KBM-7 (cell line): ENCODE data around the gene CROCC.
"Not testable (repeated sequence)": the region's sequence is repeated elsewhere in the genome, so short reads cannot be mapped to it uniquely, and the experiment has no call there.

Experiments used
- DNase-seq: peaks from one replicate; pipeline ENCODE4 v3.0.0-alpha.2; 2015
- in situ Hi-C: fragments of 300-500 bp; cut with MboI; formaldehyde crosslinking; loops from 2 replicates; pipeline ENCODE4 v1.14.3; 2020; ENCODE audit warnings: low sequenced_read_pairs, low pct_unique_long_range_greater_than_20kb, mixed read lengths

CROCC gene

DNA sequence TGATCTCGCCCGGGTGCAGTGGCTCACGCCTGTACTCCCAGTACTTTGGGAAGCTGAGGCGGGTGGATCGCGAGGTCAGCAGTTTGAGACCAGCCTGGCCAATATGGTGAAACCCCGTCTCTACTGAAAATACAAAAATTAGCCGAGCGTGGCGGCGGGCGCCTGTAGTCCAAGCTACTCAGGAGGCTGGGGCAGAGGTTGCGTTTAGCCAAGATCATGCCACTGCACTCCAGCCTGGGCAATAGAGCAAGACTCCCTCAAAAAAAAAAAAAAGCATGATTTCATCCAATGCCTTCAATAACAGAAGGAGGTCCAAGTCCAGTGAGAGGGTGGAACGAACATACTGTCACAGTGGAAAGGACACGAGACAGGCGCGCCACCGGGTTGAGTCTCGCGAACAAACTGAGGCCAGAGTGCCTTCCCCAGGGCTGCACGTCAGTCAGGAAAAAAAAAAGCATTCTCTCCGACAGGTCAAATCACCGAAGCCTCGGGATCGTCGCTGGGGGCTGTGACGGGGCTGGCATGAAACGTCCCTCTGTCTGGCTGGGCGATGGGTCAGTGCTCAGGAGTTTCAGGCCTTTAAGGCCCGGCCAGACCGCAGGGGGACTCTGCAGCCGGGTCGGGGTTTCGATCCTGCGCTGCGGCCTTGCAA is 8.4 kb upstream of the CROCC start:
- no peak for DNase-seq
- in situ Hi-C loops = no loop called here

DNA sequence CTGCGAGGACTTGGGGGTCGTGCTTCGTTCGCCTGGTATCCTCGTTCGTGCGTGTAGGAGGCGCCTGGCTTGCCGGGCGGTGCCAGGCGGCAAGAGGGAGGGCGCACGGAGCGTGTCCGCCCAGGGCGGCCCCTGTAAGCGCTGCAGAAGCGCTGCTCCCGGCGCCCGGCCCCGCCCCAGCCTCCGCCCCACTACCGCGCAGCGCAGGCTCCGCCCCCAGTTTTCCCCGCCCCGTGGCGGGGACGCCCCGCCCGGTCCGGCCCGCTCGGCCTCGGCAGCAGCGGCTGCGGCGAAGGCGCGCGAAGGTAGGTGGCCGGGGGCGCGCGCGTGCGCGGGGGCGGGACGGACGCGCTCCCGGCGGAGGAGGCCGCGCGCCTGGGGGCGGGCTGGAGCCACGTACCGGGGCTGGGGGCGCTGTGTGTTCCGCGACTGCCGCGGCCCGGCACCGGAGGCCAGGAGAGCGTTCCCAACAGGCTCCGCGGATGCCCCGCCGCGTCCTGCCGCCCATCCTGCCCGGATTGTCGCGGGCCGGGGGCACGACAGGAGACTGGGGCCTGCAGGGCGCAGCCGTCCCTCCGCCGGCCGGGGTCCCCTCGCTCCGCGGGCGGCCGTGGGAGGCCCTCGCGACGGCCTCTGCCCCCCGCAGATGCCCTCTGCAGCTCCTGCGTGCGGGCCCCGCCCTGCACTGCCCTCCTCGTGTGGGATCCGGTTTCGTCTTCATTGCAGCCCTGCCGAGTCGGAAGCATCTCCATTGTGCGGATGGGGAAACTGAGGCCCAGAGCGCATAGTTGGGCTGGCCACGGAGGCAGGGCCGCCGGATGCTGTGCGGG is 7.7 kb upstream of the CROCC start:
- peak; percentile 89 for DNase-seq
- in situ Hi-C loops = no loop called here

DNA sequence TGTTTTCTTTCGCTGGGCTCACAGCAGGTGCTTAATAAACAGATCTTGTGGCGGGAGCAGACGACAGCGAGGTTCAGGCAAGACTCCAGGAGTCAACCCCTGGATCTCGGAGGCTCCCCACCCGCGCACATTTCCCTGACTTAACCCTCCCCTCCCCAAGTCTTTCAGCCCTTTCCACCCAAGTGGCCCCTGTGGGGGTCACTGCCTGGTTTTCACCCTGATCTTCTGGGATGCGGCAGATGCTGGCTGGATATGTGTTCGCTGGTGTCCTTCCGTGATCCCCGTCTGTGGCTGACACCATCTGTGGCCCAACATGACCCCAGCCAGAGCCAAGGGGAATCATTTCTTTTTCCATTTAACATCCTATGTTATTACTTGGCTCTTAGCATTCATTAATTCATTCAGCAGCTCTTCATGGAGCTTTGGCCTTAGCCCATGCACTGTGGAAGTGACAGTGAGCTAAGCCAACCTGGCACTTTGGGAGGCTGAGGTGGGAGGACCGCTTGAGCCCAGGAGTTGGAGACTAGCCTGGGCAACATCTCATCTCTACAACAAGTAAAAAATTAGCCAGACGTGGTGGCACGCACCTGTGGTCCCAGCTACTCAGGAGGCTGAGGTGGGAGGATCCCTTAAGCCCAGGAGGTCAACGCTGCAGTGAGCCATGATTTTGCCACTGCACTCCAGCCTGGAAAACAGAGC is 6.7 kb upstream of the CROCC start:
- in situ Hi-C loops, DNase-seq: not testable (repeated sequence)

DNA sequence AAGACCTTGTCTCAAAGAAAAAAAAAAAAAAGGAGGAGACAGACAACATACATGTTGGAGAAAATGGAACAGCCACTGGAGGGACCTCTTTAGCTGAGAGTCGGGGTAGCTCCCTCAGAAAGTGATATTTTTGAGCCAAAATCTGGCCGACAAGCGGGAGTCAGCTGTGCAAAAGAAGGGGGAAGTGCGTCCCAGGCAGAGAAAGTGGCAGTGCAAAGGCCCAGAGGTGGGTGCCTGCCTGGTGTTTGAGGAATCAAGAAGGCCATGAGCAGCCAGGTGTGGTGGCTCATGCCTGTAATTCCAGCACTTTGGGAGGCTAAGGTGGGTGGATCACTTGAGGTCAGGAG is 6.1 kb upstream of the CROCC start:
- in situ Hi-C loops = no loop called here
- DNase-seq = peak; percentile 52

DNA sequence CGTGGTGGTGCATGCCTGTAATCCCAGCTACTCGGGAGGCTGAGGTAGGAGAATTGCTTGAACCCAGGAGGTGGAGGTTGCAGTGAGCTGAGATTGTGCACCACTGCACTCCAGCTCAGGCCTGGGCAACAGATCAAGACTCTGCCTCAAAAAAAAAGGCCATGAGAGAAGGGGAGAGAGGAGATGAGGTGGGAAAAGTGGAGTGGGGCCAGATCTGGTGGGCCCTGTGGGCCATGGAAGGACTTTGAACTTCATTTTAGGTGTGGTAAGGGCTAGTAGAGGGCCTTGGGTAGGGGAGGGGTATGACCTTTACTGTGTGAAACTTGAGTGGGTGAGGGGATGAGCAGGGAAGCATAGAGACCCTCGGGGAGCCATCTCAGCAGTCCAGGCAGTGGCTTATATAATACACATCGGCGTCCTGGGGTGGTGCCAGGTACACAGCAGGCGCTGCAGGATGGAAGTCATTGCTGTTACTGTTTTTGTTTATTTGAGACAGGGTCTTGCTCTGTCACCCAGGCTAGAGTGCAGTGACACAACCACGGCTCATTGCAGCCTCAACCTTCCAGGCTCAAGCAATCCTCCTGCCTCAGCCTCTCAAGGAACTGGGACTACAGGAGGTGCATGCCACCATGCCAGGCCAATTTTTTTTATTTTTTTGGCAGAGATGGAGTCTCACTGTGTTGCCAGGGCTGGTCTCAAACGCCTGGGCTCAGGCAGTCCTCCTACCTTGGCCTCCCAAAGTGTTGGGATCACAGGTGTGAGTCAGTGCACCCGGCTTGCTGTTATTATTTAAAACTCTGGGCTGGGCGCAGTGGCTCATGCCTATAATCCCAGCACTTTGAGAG is 5.5 kb upstream of the CROCC start:
- DNase-seq, in situ Hi-C loops: not testable (repeated sequence)

DNA sequence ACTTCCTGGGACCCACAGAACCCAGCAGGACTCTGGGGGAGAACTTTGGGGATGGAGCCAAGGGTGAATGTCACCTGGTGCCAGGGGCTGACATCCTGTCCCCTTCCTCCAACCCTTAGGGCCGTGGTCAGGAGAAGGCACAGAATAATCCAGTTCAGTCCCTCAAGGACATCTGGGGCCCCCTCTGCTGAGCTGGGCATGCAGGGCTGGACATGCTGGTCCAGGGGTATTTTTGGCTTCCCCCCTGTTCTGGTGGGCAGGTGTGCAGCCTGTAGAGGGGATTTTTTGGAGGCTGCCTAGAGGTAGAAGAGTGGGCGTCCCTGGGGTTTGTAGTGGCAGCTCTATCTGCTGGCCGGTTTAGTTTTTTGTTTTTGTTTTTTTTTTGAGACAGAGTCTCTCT is 3.4 kb upstream of the CROCC start:
- in situ Hi-C loops = no loop called here
- no peak for DNase-seq

DNA sequence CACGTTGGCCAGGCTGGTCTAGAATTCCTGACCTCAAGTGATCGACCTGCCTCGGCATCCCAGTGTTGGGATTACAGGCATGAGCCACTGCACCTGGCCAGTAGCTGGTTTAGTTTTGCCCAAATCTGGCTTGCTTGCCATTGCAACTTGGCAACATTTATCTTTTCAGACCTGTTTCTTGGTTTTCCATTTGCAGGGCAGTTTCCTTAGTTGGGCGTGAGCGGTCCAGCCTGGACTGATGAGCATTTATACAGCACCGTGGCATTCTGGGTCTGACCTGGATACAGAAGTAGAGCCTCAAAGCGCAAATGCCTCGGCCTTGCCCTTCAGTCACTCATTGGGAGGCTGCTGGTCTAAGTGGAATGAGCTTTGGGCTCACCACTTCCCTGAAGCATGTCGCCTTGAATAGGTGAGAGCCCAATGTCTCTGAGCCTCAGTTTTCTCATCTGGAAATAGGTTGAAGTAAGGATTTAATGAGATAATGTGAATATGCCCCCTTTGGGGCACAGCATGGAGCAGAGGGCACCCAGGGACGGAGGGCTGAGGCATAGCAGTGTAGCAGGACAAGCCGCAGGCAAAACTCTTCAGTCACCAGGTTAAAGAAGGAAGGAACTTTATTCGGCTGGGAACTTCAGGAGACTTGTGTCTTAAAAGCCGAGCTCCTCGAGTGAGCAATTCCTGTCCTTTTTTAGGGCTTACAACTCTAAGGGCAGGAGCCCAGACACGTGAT is 2.6 kb upstream of the CROCC start:
- DNase-seq, in situ Hi-C loops: not testable (repeated sequence)

DNA sequence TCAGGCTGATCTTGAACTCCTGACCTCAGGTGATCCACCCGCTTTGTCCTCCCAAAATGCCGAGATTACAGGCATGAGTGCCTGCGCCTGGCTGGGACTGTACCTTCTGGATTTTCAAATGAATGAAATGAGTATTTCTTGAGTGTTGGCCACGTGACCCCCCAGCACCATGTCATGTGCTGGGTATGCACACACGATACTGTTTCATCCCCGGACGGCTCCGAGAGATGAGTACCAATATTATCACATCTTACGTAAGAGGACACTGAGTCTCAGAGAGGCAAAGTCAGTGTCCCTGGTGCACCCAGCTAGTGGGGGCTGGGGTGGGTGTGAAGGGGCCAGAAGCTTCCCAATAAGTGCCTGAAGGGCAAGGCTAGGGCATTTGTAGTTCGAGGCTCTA is 780 bp upstream of the CROCC start:
- in situ Hi-C loops = no loop called here

DNA sequence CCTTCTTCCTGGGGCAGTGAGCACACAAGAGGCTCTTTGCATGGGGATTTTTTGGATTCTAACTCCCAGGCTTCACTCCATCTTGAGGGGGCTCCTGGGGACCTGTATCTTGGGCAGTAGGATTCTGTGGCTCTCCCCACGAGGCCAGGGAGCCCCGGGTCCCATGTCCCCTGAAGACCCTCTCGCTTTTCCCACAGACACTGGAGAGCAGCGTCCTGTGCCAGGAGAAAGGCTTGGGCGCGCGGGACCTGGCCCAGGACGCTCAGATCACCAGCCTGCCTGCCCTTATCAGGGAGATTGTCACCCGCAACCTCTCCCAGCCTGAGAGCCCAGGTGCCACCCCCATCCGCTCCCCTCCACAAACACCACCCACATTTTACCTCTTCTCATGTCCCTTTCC is 735 bp downstream of the CROCC start:
- no peak for DNase-seq
- in situ Hi-C loops = no loop called here

More for the DNA sequence above, 780 bp upstream of the CROCC start:
- no peak for DNase-seq

DNA sequence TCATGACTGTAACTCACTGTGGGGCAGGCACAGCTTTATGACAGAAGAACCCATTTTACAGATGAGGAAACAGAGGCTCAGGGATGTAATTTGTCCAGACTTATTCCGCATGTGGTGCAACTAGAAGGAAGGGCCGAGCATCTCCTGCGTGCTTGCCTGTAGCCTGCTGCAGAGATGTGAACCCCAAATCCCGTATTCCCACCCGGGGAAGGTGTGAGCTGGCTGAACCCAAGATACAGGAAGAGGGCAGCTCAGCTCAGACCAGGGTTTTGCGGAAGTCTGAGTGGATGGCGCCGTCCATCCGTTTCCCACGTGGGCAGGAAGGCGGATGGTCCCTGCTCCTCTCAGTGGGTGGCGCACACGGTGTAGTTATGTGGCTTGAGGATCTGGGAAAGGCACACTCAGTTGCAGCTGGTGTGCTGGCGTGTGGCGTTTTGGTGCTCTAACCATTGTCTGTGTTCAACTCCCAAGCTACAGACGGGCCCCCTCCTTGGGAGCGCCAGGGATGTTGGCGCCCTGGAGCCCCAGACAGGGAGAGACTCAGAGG is 1.2 kb downstream of the CROCC start:
- no peak for DNase-seq
- in situ Hi-C loops = no loop called here

DNA sequence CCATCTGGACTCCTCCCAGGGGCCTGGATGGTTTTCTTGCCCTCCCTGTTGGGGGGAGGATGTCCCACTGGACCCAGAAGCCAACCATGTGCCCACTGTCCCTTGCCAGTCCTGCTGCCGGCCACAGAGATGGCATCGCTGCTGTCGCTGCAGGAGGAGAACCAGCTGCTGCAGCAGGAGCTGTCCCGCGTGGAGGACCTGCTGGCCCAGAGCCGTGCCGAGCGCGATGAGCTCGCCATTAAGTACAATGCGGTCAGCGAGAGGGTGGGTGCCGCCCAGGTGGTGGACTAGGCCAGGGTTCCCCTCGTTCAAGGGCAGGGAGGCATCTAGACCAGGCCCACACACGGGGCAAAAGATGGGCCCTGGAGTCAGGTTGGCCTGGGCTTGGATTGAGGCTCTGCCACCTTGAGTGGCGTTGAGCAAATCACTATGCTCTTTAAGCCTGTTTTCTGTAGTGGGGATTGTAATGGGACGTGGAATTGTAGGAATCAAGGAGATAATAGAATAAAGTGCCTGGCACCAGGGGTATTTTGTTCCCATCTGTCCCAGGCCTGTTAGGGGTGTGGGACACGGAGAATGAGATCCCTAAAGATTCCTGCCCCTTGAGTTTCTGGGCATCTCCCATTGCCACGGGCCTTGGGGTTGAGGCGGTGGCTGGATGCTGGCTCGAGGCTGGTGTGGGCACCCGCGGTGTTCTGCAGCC is 2.6 kb downstream of the CROCC start:
- in situ Hi-C loops = no loop called here
- DNase-seq = no peak

DNA sequence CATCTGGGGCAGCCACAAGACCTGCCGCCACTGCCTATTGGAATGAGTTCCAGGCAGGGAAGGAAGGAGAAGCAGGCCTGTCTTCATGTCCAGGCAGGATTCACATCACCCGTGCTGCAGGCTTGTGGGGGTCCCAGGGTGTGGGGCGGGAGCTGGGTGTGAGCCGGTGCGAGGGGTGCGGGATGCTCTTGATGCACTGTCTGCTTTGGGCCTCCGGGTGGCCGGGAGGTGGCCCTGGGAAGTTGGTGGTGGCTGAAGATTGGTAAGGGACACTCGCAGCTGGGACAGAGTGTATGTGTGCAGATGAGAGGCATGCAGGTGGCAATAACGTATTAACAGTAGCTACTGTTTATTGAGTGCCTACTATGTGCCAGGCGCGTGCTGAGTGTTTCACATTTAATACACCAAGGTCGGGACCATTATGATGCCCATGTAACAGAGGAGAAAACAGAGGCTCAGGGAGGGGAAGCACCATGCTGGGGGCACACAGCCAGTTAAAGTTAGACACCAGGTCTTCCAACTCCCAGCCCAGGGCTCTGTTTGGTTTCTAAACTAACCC is 3.3 kb downstream of the CROCC start:
- in situ Hi-C loops = no loop called here
- DNase-seq = no peak

DNA sequence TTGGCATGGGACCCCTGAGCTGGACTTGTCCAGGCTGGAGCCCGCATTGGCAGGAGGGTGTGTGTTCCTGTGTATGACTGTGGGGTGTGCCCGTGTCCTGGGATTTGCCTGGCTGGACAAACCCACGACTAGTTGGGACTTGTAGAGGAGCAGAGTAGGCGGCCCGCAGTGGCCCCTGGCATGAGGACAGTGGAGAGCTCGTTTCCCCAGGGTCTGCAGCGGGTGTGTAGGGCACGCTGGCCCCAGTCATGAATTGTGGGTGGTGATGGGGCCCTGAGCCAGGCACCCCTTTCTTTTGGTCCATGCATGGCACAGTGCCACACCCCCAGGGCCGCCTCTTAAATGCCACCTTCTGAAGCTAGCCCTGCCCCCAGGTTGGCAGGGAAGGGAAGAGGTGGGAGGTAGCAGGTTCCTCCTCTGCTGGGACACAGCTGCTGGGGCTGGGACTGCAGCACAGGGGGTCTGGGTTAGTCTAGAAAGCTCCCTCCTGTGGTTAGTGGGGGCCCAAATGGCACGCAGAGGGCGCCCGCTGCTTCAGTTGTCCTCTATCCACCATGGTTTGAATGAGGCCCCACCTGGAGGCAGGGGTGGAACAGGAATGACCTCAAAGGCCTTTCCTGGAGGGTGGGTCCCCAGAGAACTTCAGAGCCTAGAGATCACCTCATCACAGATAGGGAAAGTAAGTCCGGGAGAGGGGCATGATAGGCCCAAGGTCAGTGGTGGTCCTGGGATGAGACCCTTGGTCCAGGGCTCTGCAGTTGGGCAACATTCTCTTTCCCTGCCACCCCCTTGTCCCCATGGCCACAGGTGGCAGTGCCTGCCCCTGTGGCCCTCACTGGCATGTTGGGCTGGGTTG is 4.1 kb downstream of the CROCC start:
- no peak for DNase-seq

DNA sequence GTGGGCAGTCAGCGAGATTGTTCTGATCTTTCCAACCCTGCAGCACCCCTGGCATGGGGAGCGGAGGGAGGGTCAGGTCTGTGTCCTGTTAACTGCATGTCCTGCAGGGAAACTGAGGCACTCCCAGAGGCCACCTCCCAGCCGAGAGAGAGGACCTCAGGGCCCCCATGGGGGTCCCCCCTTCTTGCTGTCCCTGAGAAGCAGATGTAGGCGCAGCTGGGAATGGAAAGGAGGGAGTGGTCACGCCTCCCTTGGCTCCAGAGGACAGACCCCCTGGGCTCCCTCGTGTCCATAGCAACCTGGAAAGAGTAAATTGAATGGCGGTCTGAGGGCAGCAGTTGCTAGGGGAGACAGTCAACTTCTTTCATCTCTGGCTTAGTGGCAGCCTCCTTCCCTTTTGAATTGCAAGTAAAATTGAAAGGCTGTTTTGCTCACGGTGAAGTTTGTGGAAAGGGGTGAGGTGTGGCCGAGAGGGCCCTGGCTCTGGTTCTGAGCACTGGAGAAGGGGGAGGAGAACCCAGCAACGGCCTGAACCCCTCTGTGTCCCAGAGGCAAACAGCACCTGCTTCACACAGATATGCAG is 4.9 kb downstream of the CROCC start:
- in situ Hi-C loops = no loop called here
- DNase-seq = no peak

More for the DNA sequence above, 4.1 kb downstream of the CROCC start:
- in situ Hi-C loops = no loop called here

DNA sequence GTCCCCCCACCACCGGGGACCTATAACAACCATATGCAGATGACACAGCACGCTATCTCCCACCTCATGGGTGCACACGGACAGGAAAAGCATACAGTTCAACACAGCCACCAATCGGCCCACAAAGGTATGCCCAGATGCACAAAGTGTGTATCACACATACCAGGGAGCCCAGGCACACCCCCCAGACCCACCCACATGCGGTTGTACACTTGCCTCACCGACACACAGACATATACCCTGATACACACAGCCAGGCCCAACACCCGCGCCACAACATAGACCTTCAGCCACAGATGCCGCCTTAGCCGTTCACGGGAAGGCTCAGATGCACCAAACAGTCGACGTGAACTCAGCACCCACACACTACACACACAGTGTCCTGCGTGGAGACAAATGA is 5.5 kb downstream of the CROCC start:
- DNase-seq = no peak
- in situ Hi-C loops = no loop called here

DNA sequence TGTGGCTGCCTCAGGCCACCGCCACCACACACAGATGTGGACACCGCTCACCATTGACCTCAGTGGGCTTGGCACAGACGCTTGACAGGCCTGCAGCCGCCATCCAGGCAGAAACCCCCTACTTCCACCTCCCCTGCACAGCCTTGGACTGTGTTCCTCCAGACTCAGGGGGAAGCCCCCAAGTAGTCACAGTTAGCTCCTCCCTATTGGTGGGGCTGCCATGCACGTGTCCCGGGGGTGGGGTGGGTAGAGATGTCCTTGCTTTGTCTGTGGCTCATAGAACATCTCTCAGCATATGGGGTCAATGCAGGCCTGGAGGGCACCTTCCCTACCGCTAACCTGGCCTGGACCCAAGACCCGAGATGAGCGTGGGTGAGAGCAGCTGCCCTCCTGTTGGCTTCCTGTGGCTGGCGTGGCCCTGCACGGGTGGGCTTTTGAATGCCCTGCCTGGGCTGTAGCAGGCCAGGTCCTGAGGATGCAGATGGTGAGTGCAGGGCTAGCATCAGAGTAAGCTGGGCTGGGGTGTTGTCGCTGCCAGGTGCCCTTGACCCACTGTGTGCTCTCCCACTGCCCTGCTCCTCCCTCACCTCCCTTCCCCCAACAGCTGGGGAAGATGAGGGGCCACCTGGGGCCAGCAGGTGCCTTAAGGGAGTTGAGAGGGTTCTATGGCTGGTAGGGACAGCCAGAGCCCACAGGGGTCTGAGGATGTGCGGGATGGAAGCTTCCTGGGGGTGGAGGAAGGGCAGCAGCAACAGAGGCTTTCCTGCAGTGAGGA is 6.2 kb downstream of the CROCC start:
- DNase-seq = no peak
- in situ Hi-C loops = no loop called here
